ENCODE data around the gene MBOAT2.

MBOAT2 gene

DNA sequence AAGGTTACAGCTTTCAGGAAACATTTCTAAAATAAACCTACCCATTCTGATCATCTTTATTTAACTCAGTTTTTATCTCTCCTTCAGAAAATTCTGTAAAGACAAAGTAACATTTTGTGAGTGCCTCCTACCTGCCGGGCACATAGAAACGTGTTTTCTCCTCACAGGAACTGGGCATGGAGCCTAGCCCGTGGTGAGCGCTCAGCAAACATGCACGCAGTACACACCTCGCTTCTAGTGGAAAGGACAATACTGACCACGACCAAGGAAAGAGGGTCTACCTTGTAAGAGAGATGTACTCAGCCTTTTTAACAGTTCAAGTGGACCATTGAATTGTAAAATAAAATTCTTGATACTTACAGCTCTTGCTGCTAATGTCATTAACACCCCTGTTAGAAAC, 141.3 kb downstream of the MBOAT2 start:
- Histone ChIP-seq H3K27ac (ENCODE audit: low read length) (no peak overlapping the region), H3K4me1 (ENCODE audit: control insufficient read depth, insufficient read depth, low read length) (no peaks in the 10 kb centered on the region), H3K9ac (ENCODE audit: low read length in 2 of 2) (no peak overlapping the region), H3K4me3 (ENCODE audit: low read length in 2 of 2) (no peak overlapping the region), H3K9me3 (ENCODE audit: control insufficient read depth in 2 of 2, low read length in 2 of 2) (no peaks in the 10 kb centered on the region), H3K27me3 (ENCODE audit: control insufficient read depth in 1 of 2, insufficient read depth in 2 of 2, low read length in 2 of 2) (no peaks in the 10 kb centered on the region), H3K36me3 (ENCODE audit: control insufficient read depth in 2 of 2, insufficient read depth in 2 of 2, low read length in 2 of 2) (peaks cover 0 to 4% of the 10 kb centered on the region in 2 donors)

DNA sequence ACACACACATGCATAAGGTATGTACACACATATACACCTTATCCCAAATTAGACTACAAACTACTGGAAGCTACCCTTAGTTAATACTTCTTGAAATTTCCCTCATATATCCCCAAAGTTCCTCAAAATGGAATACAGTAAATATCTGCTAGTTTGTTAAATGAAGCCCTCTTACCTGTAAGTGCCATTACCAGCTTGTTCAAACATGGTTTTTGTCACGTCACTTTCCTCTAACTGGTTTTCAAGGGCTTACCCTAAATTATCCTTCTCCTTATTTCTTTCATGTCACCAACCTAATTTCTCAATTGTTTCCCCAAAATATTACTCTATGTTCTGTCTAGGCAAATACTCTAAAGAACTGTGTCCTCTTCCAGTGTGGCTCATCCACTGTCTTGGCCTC, 141.7 kb downstream of the MBOAT2 start:
- peaks cover 0 to 4% of the 10 kb centered on the region in 2 donors for H3K36me3 ChIP-seq (ENCODE audit: control insufficient read depth in 2 of 2, insufficient read depth in 2 of 2, low read length in 2 of 2)

DNA sequence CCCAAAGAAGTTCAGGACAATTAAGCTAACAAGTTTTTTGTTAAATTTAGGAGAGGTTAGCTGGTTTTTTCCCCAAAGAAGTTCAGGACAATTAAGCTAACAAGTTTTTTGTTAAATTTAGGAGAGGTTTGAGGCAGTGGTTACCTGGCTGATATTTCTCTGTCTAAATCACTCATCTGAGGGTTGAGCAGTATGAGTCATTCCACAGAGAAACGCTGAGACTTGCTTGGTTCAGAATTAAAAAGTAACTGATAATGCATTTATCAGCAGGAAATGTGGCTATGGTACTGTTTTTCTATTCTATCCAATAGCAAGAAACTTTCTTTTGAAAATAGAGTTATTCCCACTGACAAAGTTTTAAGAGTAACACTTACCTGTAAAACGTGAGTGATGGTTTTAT, 143.2 kb downstream of the MBOAT2 start:
- Histone ChIP-seq H3K9ac (ENCODE audit: low read length in 2 of 2) (no peak overlapping the region), H3K4me1 (ENCODE audit: control insufficient read depth, insufficient read depth, low read length) (no peaks in the 10 kb centered on the region), H3K27ac (ENCODE audit: low read length) (no peak overlapping the region), H3K36me3 (ENCODE audit: control insufficient read depth in 2 of 2, insufficient read depth in 2 of 2, low read length in 2 of 2) (peaks cover 0 to 4% of the 10 kb centered on the region in 2 donors), H3K27me3 (ENCODE audit: control insufficient read depth in 1 of 2, insufficient read depth in 2 of 2, low read length in 2 of 2) (no peaks in the 10 kb centered on the region), H3K9me3 (ENCODE audit: control insufficient read depth in 2 of 2, low read length in 2 of 2) (no peaks in the 10 kb centered on the region), H3K4me3 (ENCODE audit: low read length in 2 of 2) (no peak overlapping the region)

More for the DNA sequence above, 141.7 kb downstream of the MBOAT2 start:
- no peaks in the 10 kb centered on the region for H3K27me3 ChIP-seq (ENCODE audit: control insufficient read depth in 1 of 2, insufficient read depth in 2 of 2, low read length in 2 of 2)
- no peaks in the 10 kb centered on the region for H3K9me3 ChIP-seq (ENCODE audit: control insufficient read depth in 2 of 2, low read length in 2 of 2)
- no peak overlapping the region for H3K27ac ChIP-seq (ENCODE audit: low read length)
- no peaks in the 10 kb centered on the region for H3K4me1 ChIP-seq (ENCODE audit: control insufficient read depth, insufficient read depth, low read length)
- no peak overlapping the region for H3K4me3 ChIP-seq (ENCODE audit: low read length in 2 of 2)
- no peak overlapping the region for H3K9ac ChIP-seq (ENCODE audit: low read length in 2 of 2)

DNA sequence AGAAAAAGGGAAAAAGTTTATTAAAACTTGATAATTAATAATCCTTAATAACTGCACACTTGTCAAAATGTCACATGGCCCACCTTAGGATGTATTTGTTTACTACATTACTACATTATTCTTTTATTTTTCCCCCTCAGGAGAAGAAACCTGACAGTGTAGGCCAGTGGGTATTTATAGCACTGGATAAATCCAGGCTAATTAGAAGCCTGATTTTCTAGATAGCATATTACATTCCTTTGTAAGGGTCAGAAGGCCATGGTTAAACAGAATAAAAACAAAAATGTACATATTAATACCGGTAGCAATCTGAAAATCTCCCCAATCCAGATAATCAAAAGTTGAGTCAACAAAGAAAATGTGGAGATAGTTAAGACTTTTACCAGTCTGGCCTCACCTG, 144.6 kb downstream of the MBOAT2 start:
- Histone ChIP-seq H3K4me1 (ENCODE audit: control insufficient read depth, insufficient read depth, low read length) (no peaks in the 10 kb centered on the region), H3K9me3 (ENCODE audit: control insufficient read depth in 2 of 2, low read length in 2 of 2) (no peaks in the 10 kb centered on the region), H3K4me3 (ENCODE audit: low read length in 2 of 2) (no peak overlapping the region), H3K9ac (ENCODE audit: low read length in 2 of 2) (no peak overlapping the region), H3K27me3 (ENCODE audit: control insufficient read depth in 1 of 2, insufficient read depth in 2 of 2, low read length in 2 of 2) (no peaks in the 10 kb centered on the region), H3K36me3 (ENCODE audit: control insufficient read depth in 2 of 2, insufficient read depth in 2 of 2, low read length in 2 of 2) (peaks cover 0 to 4% of the 10 kb centered on the region in 2 donors), H3K27ac (ENCODE audit: low read length) (no peak overlapping the region)

DNA sequence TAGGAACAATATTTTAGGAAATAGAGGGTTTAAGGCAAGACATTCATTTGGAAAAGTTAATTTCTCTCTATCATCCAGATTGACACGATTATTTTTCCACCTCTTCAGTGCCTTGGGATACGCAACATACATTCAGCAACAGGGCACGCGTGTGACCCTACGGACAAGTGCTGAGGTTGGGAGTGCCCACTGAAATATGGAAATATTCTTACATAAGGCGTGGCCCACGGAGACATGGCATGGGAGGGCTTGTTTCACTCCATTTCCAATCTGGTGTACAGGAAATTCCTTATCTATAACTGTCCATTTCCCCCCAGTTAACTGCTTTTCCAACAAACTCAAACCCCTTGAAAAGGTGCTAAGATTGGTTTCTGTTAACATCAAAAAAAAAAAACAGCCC, 145.2 kb downstream of the MBOAT2 start:
- no peaks in the 10 kb centered on the region for H3K9me3 ChIP-seq (ENCODE audit: control insufficient read depth in 2 of 2, low read length in 2 of 2)
- H3K9ac ChIP-seq (ENCODE audit: low read length in 2 of 2) = no peak overlapping the region
- no peaks in the 10 kb centered on the region for H3K27me3 ChIP-seq (ENCODE audit: control insufficient read depth in 1 of 2, insufficient read depth in 2 of 2, low read length in 2 of 2)
- peaks cover 0 to 4% of the 10 kb centered on the region in 2 donors for H3K36me3 ChIP-seq (ENCODE audit: control insufficient read depth in 2 of 2, insufficient read depth in 2 of 2, low read length in 2 of 2)
- no peak overlapping the region for H3K27ac ChIP-seq (ENCODE audit: low read length)
- no peak overlapping the region for H3K4me3 ChIP-seq (ENCODE audit: low read length in 2 of 2)
- H3K4me1 ChIP-seq (ENCODE audit: control insufficient read depth, insufficient read depth, low read length) = no peaks in the 10 kb centered on the region

- H3K27ac ChIP-seq (ENCODE audit: low read length) = no peak overlapping the region
- no peaks in the 10 kb centered on the region for H3K4me1 ChIP-seq (ENCODE audit: control insufficient read depth, insufficient read depth, low read length)
- peaks cover 0 to 4% of the 10 kb centered on the region in 2 donors for H3K36me3 ChIP-seq (ENCODE audit: control insufficient read depth in 2 of 2, insufficient read depth in 2 of 2, low read length in 2 of 2)
- H3K27me3 ChIP-seq (ENCODE audit: control insufficient read depth in 1 of 2, insufficient read depth in 2 of 2, low read length in 2 of 2) = no peaks in the 10 kb centered on the region
- no peak overlapping the region for H3K4me3 ChIP-seq (ENCODE audit: low read length in 2 of 2)
- H3K9ac ChIP-seq (ENCODE audit: low read length in 2 of 2) = no peak overlapping the region
- H3K9me3 ChIP-seq (ENCODE audit: control insufficient read depth in 2 of 2, low read length in 2 of 2) = no peaks in the 10 kb centered on the region
These were observed 145.8 kb downstream of the MBOAT2 start for GRCh38 chr2:8857709-8858108.

- Histone ChIP-seq H3K9me3 (ENCODE audit: control insufficient read depth in 2 of 2, low read length in 2 of 2) (no peaks in the 10 kb centered on the region), H3K9ac (ENCODE audit: low read length in 2 of 2) (no peak overlapping the region), H3K27ac (ENCODE audit: low read length) (no peak overlapping the region), H3K4me3 (ENCODE audit: low read length in 2 of 2) (no peak overlapping the region), H3K27me3 (ENCODE audit: control insufficient read depth in 1 of 2, insufficient read depth in 2 of 2, low read length in 2 of 2) (no peaks in the 10 kb centered on the region), H3K36me3 (ENCODE audit: control insufficient read depth in 2 of 2, insufficient read depth in 2 of 2, low read length in 2 of 2) (no peaks in the 10 kb centered on the region), H3K4me1 (ENCODE audit: control insufficient read depth, insufficient read depth, low read length) (no peaks in the 10 kb centered on the region)
These were observed 147.3 kb downstream of the MBOAT2 start for GRCh38 chr2:8856176-8856575.

- no peak overlapping the region for H3K4me3 ChIP-seq (ENCODE audit: low read length in 2 of 2)
- no peak overlapping the region for H3K27ac ChIP-seq (ENCODE audit: low read length)
- H3K9ac ChIP-seq (ENCODE audit: low read length in 2 of 2) = no peak overlapping the region
- H3K27me3 ChIP-seq (ENCODE audit: control insufficient read depth in 1 of 2, insufficient read depth in 2 of 2, low read length in 2 of 2) = no peaks in the 10 kb centered on the region
- H3K36me3 ChIP-seq (ENCODE audit: control insufficient read depth in 2 of 2, insufficient read depth in 2 of 2, low read length in 2 of 2) = no peaks in the 10 kb centered on the region
- no peaks in the 10 kb centered on the region for H3K4me1 ChIP-seq (ENCODE audit: control insufficient read depth, insufficient read depth, low read length)
- H3K9me3 ChIP-seq (ENCODE audit: control insufficient read depth in 2 of 2, low read length in 2 of 2) = no peaks in the 10 kb centered on the region
These were observed 148.5 kb downstream of the MBOAT2 start for GRCh38 chr2:8855010-8855409.

- H3K4me3 ChIP-seq (ENCODE audit: low read length in 2 of 2) = no peak overlapping the region
- H3K27me3 ChIP-seq (ENCODE audit: control insufficient read depth in 1 of 2, insufficient read depth in 2 of 2, low read length in 2 of 2) = peaks cover 0 to 2% of the 10 kb centered on the region in 2 donors
- H3K9me3 ChIP-seq (ENCODE audit: control insufficient read depth in 2 of 2, low read length in 2 of 2) = no peaks in the 10 kb centered on the region
- H3K36me3 ChIP-seq (ENCODE audit: control insufficient read depth in 2 of 2, insufficient read depth in 2 of 2, low read length in 2 of 2) = no peaks in the 10 kb centered on the region
- H3K9ac ChIP-seq (ENCODE audit: low read length in 2 of 2) = no peak overlapping the region
- H3K4me1 ChIP-seq (ENCODE audit: control insufficient read depth, insufficient read depth, low read length) = no peaks in the 10 kb centered on the region
- no peak overlapping the region for H3K27ac ChIP-seq (ENCODE audit: low read length)
These were observed 150.1 kb downstream of the MBOAT2 start for GRCh38 chr2:8853426-8853825.

GRCh38 chr2:8851811-8852560, 151.5 kb downstream of the MBOAT2 start:
- Histone ChIP-seq H3K36me3 (ENCODE audit: control insufficient read depth in 2 of 2, insufficient read depth in 2 of 2, low read length in 2 of 2) (no peaks in the 10 kb centered on the region), H3K9ac (ENCODE audit: low read length in 2 of 2) (no peak overlapping the region), H3K4me1 (ENCODE audit: control insufficient read depth, insufficient read depth, low read length) (no peaks in the 10 kb centered on the region), H3K27me3 (ENCODE audit: control insufficient read depth in 1 of 2, insufficient read depth in 2 of 2, low read length in 2 of 2) (peaks cover 0 to 6% of the 10 kb centered on the region in 2 donors), H3K9me3 (ENCODE audit: control insufficient read depth in 2 of 2, low read length in 2 of 2) (no peaks in the 10 kb centered on the region), H3K27ac (ENCODE audit: low read length) (no peak overlapping the region), H3K4me3 (ENCODE audit: low read length in 2 of 2) (no peak overlapping the region)

- Histone ChIP-seq H3K36me3 (ENCODE audit: control insufficient read depth in 2 of 2, insufficient read depth in 2 of 2, low read length in 2 of 2) (no peaks in the 10 kb centered on the region), H3K9ac (ENCODE audit: low read length in 2 of 2) (no peak overlapping the region), H3K9me3 (ENCODE audit: control insufficient read depth in 2 of 2, low read length in 2 of 2) (no peaks in the 10 kb centered on the region), H3K27me3 (ENCODE audit: control insufficient read depth in 1 of 2, insufficient read depth in 2 of 2, low read length in 2 of 2) (peaks cover 0 to 6% of the 10 kb centered on the region in 2 donors), H3K27ac (ENCODE audit: low read length) (no peak overlapping the region), H3K4me3 (ENCODE audit: low read length in 2 of 2) (no peak overlapping the region), H3K4me1 (ENCODE audit: control insufficient read depth, insufficient read depth, low read length) (no peaks in the 10 kb centered on the region)
These were observed 152.5 kb downstream of the MBOAT2 start for GRCh38 chr2:8850845-8851487.

All from stomach smooth muscle (tissue), 2 donors.